Lung (tissue), 12 donors: ENCODE data around the gene EXOC4. TPM values are rescaled to one million over a fixed set of nuclear protein-coding genes. Genes with fewer than 3 reads are reported as not detected.

Source experiments
- ATAC-seq: fragments of 200-7000 bp; cut with Tn5 transposase; one replicate; pipeline ENCODE4 v1.9.1; 2020; ENCODE audit warnings: moderate number of reproducible peaks; ENCODE audit not compliant: insufficient read depth, low FRiP score
- DNase-seq, 3 donors: peaks; one replicate each; pipeline ENCODE4 v3.0.0-alpha.2; 2013 to 2017
- H3K27ac ChIP-seq, 2 donors: one replicate each; pipeline ENCODE4 v1.5.1; 2013; ENCODE audit warnings: mild to moderate bottlenecking in 2 of 2, moderate library complexity in 2 of 2, control low read depth in 1 of 2, inconsistent platforms in 1 of 2, low read depth in 1 of 2, low read length in 1 of 2
- H3K27me3 ChIP-seq, 3 donors: one replicate each; pipeline ENCODE4 v1.5.1; 2013; ENCODE audit warnings: low read length in 2 of 3; ENCODE audit not compliant: control insufficient read depth in 3 of 3, insufficient read depth in 3 of 3
- H3K36me3 ChIP-seq, 4 donors: one replicate each; pipeline ENCODE4 v1.5.1; 2013; ENCODE audit warnings: low read length in 4 of 4, mild to moderate bottlenecking in 1 of 4, moderate library complexity in 1 of 4; ENCODE audit not compliant: control insufficient read depth in 4 of 4, insufficient read depth in 4 of 4
- H3K4me1 ChIP-seq, 5 donors: one replicate each; pipeline ENCODE4 v1.5.1; 2013; ENCODE audit warnings: low read length in 5 of 5, mild to moderate bottlenecking in 2 of 5, moderate library complexity in 1 of 5; ENCODE audit not compliant: control insufficient read depth in 5 of 5, insufficient read depth in 5 of 5
- H3K4me3 ChIP-seq: one replicate; pipeline ENCODE4 v1.5.1; 2013; ENCODE audit warnings: mild to moderate bottlenecking, control low read depth, moderate library complexity
- H3K9ac ChIP-seq, 2 donors: one replicate each; pipeline ENCODE4 v1.5.1; 2013; ENCODE audit warnings: low read length in 2 of 2, control low read depth in 1 of 2; ENCODE audit not compliant: insufficient read depth in 1 of 2
- H3K9me3 ChIP-seq, 4 donors: one replicate each; pipeline ENCODE4 v1.5.1; 2013; ENCODE audit warnings: low read length in 3 of 4, mild to moderate bottlenecking in 1 of 4, moderate library complexity in 1 of 4; ENCODE audit not compliant: control insufficient read depth in 4 of 4, insufficient read depth in 3 of 4
- CTCF ChIP-seq: IDR thresholded peaks from 2 replicates; pipeline ENCODE4 v1.5.1; 2012; ENCODE audit warnings: mild to moderate bottlenecking; ENCODE audit errors: control extremely low read depth, extremely low read depth
- WGBS, 2 donors: extraction: QIAGEN DNeasy Blood & Tissue Kit; methylation state at CpG; one replicate each; pipeline ENCODE4 v1.1.7; 2013; 5-methylcytosine and 5-hydroxymethylcytosine counted together
- polyA plus RNA-seq, 2 donors: library from polyadenylated mRNA; stranded (reverse); fragments of 200-250 nt; gene quantifications; one replicate each; pipeline ENCODE4 v1.2.1, GENCODE V29; 2013
- total RNA-seq, 2 donors: library from RNA; depleted of rRNA in 1 of 2; stranded (reverse); fragments of >200 nt in 1 of 2; gene quantifications; one replicate each; pipeline ENCODE4 v1.2.1, GENCODE V29; 2014 to 2021
- donor health status: control.
- donor health status: control.
- donor health status: Bipolar disorder and iron deficiency.
- donor health status: healthy.
- donor health status: DM: yes; HTN: yes; CAD: no.

The EXOC4 gene
- total and polyA plus RNA-seq, 4 donors: 10.3 to 232 (median 47.4) TPM

- no peaks in the 10 kb centered on the region for H3K27me3 ChIP-seq
- H3K9ac ChIP-seq: no peak overlapping the region
- H3K27ac ChIP-seq: no peak overlapping the region
- ATAC-seq: no peak
- no peak overlapping the region for H3K4me3 ChIP-seq
- peaks cover 0 to 10% (median 0%) of the 10 kb centered on the region in 5 donors for H3K4me1 ChIP-seq
- H3K9me3 ChIP-seq: no peaks in the 10 kb centered on the region
- 93 to 94% methylated on average over 4 of the region's 4 CpGs for WGBS, 2 donors
- TF ChIP-seq CTCF: no peak
- no peaks in the 10 kb centered on the region for H3K36me3 ChIP-seq
- no peak for DNase-seq
Measured at GRCh38 chr7:133654547-133654946, 401.7 kb downstream of the EXOC4 start.

- ATAC-seq: no peak
- no peak for TF ChIP-seq CTCF
- Histone ChIP-seq H3K9ac (no peak overlapping the region), H3K27me3 (no peaks in the 10 kb centered on the region), H3K4me3 (no peak overlapping the region), H3K27ac (no peak overlapping the region), H3K36me3 (no peaks in the 10 kb centered on the region), H3K9me3 (no peaks in the 10 kb centered on the region), H3K4me1 (no peaks in the 10 kb centered on the region)
- 94 to 97% methylated on average over 4 of the region's 4 CpGs for WGBS, 2 donors
- no peak for DNase-seq
Measured at GRCh38 chr7:133662276-133662675, 409.4 kb downstream of the EXOC4 start.

- H3K36me3 ChIP-seq: no peaks in the 10 kb centered on the region
- no peaks in the 10 kb centered on the region for H3K27me3 ChIP-seq
- no peak overlapping the region for H3K4me3 ChIP-seq
- H3K9ac ChIP-seq: no peak overlapping the region
- H3K4me1 ChIP-seq: no peaks in the 10 kb centered on the region
- no peak for DNase-seq
- no peak overlapping the region for H3K27ac ChIP-seq
- 84 to 90% methylated on average over 4 of the region's 4 CpGs for WGBS, 2 donors
- no peak for ATAC-seq
- TF ChIP-seq CTCF: no peak
- no peaks in the 10 kb centered on the region for H3K9me3 ChIP-seq
Measured at GRCh38 chr7:133662830-133663229, 410.0 kb downstream of the EXOC4 start.

GRCh38 chr7:133664528-133664927 is 411.6 kb downstream of the EXOC4 start:
- H3K4me1 ChIP-seq: no peaks in the 10 kb centered on the region
- no peaks in the 10 kb centered on the region for H3K27me3 ChIP-seq
- no peaks in the 10 kb centered on the region for H3K36me3 ChIP-seq
- H3K4me3 ChIP-seq: no peak overlapping the region
- ATAC-seq (no peak), DNase-seq (no peak)
- no peak for TF ChIP-seq CTCF
- H3K9ac ChIP-seq: no peak overlapping the region
- H3K27ac ChIP-seq: no peak overlapping the region
- H3K9me3 ChIP-seq: no peaks in the 10 kb centered on the region
